ENCODE data around the gene AADACL4. TPM values are rescaled to one million over a fixed set of nuclear protein-coding genes. Genes with fewer than 3 reads are reported as not detected.

AADACL4 gene
- not detected for total RNA-seq

- DNase-seq (ENCODE audit: low spot score): no peak
These were observed at the start of gene AADACL4 for GRCh38 chr1:12643785-12644184. Gene AADACL4, plus strand, starts transcription at chr1:12644085. Its CDS starts 462 bp downstream, at chr1:12644547.

- no peak for DNase-seq (ENCODE audit: low spot score)
These were observed 49.4 kb upstream of the AADACL4 start for GRCh38 chr1:12594490-12594889.

- DNase-seq (ENCODE audit: low spot score): peak; percentile 82
These were observed 48.7 kb upstream of the AADACL4 start for GRCh38 chr1:12594966-12595756.

DNA sequence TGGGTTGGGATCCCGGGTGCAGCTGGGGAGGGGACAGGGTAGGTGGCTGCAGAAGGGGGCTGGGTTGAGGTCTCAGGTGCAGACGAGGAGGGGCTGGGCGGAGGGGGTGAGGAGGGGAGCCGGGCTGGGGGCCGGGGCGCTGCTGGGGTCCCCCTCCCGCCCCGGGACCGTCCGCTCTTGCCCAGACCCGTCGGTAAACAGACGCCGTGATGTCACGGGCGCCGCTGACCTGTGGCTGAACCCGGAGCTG lies 48.2 kb upstream of the AADACL4 start:
- DNase-seq (ENCODE audit: low spot score): no peak

- peak; percentile 93 for DNase-seq (ENCODE audit: low spot score)
These were observed 47.7 kb upstream of the AADACL4 start for GRCh38 chr1:12596007-12596821.

GRCh38 chr1:12597792-12598191 lies 46.1 kb upstream of the AADACL4 start:
- peak; percentile 91 for DNase-seq (ENCODE audit: low spot score)

- no peak for DNase-seq (ENCODE audit: low spot score)
These were observed 44.9 kb upstream of the AADACL4 start for GRCh38 chr1:12598974-12599373.

DNA sequence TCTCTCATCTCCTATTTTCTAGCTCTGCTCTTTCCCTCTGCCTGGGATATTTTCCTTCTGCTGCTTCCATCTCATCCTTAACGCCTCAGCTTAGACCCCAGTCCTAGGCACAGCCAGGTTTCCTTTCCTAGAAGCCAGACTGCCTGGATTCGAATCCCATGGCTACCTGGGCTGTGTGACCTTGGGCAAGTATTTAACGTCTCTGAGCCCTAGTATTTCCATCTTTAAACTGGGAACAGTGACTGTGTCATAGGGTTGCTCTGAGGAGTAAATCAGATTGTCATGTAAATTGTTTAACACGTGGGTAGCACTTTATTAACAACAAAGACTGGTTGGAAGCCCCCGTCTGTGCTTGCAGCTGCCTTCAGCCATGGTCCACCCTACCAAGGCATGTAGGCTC lies 44.2 kb upstream of the AADACL4 start:
- no peak for DNase-seq (ENCODE audit: low spot score)

- peak; percentile 56 for DNase-seq (ENCODE audit: low spot score)
These were observed 43.5 kb upstream of the AADACL4 start for GRCh38 chr1:12600335-12600734.

DNA sequence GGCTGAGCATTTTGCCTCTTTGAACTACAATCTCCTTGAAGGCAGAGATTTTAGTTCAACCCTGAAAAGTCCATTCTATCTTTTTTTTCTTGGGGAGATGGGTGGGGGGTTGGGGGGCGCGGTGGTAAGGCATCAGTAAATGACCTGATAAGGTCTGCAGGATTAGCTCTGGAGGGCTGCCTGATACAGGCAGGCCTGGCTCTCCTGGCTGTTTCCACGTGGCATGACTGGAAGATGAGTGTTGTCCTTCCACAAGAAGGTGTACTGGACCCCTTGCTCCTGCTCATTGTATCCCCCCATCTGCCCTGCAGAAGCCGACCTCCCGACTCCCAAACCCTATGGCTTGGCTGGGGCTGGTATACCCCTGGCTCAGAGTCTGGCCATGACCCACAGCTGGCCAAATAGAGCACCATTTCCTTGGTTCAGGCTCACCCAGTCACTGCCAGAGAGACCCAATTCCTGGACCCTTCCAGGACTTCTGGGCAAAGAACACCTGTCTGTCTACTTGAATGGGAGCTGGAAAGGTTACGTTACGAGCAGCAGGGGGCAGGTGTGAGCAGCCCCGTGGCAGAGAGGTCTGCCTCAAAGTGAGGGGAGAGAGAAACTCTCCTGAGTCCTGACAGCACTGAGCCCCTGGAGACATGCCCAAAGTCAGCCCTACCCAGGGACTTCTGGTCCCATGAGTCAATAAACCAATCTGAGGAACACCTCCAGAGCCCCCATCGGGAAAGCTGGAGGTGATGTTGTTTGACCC lies 42.8 kb upstream of the AADACL4 start:
- peak; percentile 44 for DNase-seq (ENCODE audit: low spot score)

- peak; percentile 42 for DNase-seq (ENCODE audit: low spot score)
These were observed 41.9 kb upstream of the AADACL4 start for GRCh38 chr1:12601700-12602658.

- DNase-seq (ENCODE audit: low spot score): no peak
These were observed 41.2 kb upstream of the AADACL4 start for GRCh38 chr1:12602659-12603024.

- no peak for DNase-seq (ENCODE audit: low spot score)
These were observed 40.7 kb upstream of the AADACL4 start for GRCh38 chr1:12603224-12603623.

DNA sequence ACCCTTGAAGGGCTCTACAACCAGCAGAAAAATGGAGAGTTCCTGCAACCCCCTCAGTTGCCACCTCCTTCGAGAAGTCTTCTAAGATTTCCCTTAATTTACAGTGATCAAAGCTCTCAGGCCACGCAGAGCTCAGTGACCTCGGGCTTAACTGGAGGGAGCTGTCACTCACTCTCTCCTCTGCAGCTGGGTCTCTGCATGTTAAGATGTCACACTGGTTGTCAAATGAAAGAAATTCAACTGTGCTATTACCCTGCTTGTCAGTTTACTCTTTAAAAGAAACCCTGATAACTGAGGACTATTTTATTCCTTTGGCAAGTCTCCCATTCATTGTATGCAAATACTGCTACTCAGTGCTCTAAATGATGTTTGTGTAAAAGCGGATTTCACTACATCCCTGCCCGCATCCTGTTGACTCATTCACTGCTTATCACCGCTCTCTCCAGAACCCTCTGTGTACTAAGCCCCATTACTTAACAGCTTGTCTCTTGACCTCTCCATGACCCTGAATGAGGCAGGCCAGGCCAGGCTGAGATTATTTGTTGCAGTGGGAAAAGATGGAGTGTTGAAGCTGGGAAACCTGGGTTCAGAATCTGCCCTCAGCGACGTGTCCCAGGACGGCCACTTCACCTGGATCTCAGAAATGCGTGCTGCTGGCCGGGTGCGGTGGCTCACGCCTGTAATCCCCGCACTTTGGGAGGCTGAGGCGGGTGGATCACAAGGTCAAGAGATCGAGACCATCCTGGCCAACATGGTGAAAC lies 39.6 kb upstream of the AADACL4 start:
- DNase-seq (ENCODE audit: low spot score): peak; percentile 83

GRCh38 chr1:12604986-12605385 lies 38.9 kb upstream of the AADACL4 start:
- no peak for DNase-seq (ENCODE audit: low spot score)

- DNase-seq (ENCODE audit: low spot score): no peak
These were observed 36.6 kb upstream of the AADACL4 start for GRCh38 chr1:12607263-12607662.

DNA sequence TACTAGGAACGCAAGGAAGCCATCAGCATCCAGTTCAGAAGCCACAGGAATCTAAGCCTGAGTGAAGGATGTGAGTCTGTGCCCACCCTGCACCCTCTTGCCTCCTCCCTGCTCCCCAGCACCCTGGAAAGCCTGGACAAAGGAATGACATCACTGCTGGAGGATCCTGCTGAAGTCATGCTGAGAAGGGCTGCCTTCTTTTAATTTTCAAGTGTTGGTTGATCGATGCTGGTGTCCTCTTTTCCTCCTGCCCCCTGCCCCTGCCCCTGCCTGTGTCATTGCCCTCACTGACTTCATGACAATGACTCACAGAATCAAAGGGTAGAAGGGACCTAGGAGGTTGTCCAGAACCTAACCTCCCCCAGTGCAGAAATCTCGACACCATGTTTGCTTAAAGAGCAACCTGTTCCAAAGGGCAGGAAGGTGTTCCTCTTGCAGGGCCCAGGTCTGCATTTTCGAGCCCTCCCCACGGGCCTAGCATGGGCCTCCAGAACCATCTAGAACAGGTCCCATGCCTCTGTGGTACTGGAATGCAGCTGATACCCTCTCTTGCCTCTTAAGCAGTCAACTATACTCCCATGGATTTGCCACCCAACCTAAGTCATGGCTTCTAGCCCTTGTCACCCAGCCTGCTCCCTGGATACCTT lies 35.5 kb upstream of the AADACL4 start:
- no peak for DNase-seq (ENCODE audit: low spot score)

DNA sequence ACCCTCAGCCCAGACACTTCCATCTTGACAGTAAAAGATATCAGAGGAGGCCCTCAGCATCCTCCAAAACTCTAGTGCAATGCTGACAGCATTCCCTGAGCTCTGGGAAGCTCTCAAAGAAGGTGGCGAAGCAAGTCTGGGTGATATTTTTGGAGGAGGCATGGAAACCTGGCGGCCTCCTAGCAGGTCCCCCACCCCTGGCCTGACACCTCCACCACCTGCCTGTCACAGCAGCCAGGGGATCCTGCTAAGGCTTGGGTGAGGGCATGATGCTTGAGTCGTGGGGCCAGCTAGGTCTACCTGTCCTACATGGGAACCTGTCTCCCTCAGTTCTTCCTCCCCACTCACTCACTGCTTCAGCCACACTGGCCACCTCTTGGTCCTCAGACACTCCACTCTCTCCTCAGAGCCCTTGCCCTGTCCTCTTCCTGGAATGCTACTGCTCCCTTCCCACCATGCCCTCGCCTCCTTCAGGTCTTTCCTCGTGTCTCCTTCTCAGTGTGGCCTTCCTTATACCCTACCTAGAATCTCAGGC lies 34.3 kb upstream of the AADACL4 start:
- DNase-seq (ENCODE audit: low spot score): no peak

DNA sequence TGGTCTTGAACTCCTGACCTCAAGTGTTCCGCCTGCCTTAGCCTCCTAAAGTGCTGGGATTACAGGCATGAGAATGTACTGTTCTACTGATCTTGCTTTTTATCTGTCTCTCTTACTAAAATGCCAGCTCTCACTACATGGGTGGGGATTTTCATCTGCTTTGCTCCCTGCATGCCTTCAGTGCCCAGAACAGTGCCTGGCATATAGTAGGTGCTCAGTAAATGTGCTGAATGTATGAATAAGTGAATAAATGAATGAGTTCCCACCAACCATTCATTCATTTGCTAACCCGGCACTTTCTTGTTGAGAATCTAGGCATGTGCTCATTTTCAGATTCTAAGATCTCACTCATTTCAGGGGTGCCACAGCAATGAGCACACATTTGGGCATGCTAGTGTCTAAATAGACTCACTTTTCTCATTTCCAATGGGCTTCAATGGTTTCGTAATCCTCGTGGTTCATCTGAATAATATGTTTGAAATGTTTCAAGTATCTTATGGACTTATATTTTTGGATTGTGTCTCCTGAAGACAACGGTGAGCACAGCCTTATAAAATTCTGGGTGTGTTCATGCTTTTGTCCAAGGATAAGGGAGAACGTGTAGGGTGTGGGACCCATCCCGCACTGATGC lies 33.5 kb upstream of the AADACL4 start:
- no peak for DNase-seq (ENCODE audit: low spot score)
